Ascending aorta (tissue), 2 donors: ENCODE results near the gene GATAD2B. TPM values are rescaled to one million over a fixed set of nuclear protein-coding genes. Genes with fewer than 3 reads are reported as not detected.

ENCODE experiments used
- DNase-seq, 2 donors: peaks; one replicate each; pipeline ENCODE4 v3.0.0-alpha.2; 2019; ENCODE audit warnings: low spot score in 2 of 2
- H3K27ac ChIP-seq, 2 donors: fragments of 200-600 bp; sonication (generic); one replicate each; pipeline ENCODE4 v1.5.1; 2016 to 2017; ENCODE audit warnings: mild to moderate bottlenecking in 1 of 2
- H3K27me3 ChIP-seq: fragments of 200-600 bp; sonication (generic); one replicate; pipeline ENCODE4 v1.5.1; 2017
- H3K36me3 ChIP-seq, 2 donors: fragments of 200-600 bp; sonication (generic); one replicate each; pipeline ENCODE4 v1.5.1; 2016
- H3K4me1 ChIP-seq, 2 donors: fragments of 200-600 bp; sonication (generic); one replicate each; pipeline ENCODE4 v1.5.1; 2016 to 2017; ENCODE audit warnings: mild to moderate bottlenecking in 1 of 2
- H3K4me3 ChIP-seq, 2 donors: fragments of 200-600 bp; sonication (generic); one replicate each; pipeline ENCODE4 v1.5.1; 2016 to 2017; ENCODE audit warnings: mild to moderate bottlenecking in 1 of 2
- H3K9me3 ChIP-seq, 2 donors: fragments of 200-600 bp; sonication (generic); one replicate each; pipeline ENCODE4 v1.5.1; 2016
- CTCF ChIP-seq, 3 experiments: fragments of 200-600 bp in 2 of 3; fragments of 450-650 bp in 1 of 3; sonication (generic) in 2 of 3; IDR thresholded peaks; one replicate each; pipeline ENCODE4 v1.5.1; 2016 to 2019; ENCODE audit warnings: antibody characterized with exemption in 3 of 3, mild to moderate bottlenecking in 1 of 3, moderate library complexity in 1 of 3
- intact Hi-C: fragments of 100-400 bp; cut with DNase I; formaldehyde crosslinking; loops from one replicate; pipeline ENCODE4 v1.15.1; 2023
- total RNA-seq: library from RNA; depleted of rRNA; stranded (reverse); fragments of >200 nt; gene quantifications from one replicate; pipeline ENCODE4 v1.1.0, GENCODE V29; 2016

Gene GATAD2B
- total RNA-seq, 1 donor from 2014 or later = 9.5 TPM

DNA sequence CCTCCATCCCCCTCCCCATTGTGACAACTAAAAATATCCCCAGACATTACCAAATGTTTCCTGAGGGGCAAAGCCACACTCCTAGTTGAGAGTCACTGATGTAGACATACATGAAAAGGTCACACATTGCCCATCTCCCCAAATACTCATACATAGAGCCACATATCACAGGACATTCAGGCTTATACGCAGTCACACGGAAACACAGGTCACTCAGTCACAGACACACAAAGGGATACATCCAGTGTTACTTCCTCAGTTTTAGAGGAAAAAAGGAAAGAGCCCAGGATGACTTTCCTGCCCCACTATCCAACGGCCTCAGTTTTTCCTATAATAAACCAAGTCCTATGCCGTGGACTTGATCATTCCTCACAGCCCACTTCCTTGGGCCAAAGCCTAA lies 38.6 kb upstream of the GATAD2B start:
- peaks cover 10 to 14% of the 10 kb centered on the region in 2 donors for H3K36me3 ChIP-seq
- H3K4me1 ChIP-seq = peaks cover 24 to 39% of the 10 kb centered on the region in 2 donors
- H3K4me3 ChIP-seq = peak overlapping the region in 1 of 2 donors; percentile 75
- no peaks in the 10 kb centered on the region for H3K9me3 ChIP-seq
- DNase-seq = no peak
- intact Hi-C loops = loop anchor here (5.0 kb wide), 2 partner anchors 39 to 289 kb away; partner anchors contain the start of genes GATAD2B and ILF2
- H3K27ac ChIP-seq = peak overlapping the region; percentile 91 to 96
- no peak for TF ChIP-seq CTCF (IDR thresholded peaks at IDR 0.05)
- H3K27me3 ChIP-seq = no peaks in the 10 kb centered on the region

DNA sequence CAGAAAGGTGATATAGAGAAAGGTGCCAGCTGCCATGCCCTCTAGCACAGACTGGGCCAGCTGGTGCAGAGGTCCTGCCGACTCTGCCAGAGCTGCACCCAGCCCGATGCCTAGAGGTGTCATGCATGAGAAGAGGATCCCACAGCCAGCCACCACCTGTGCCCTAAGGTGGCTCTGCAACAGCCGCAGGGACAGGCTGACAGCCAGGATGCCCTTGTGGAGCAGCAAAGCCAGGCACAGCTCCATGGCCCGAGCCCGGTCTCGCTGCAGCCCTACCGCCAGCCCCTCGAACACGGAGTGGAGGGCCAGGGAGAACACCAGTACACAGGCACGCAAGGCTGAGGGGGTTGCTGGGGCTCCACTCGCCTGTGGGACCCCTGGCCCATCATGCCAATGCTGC lies 37.4 kb upstream of the GATAD2B start:
- Histone ChIP-seq H3K4me1 (peaks cover 24 to 41% of the 10 kb centered on the region in 2 donors), H3K36me3 (peaks cover 10 to 14% of the 10 kb centered on the region in 2 donors), H3K27ac (peak overlapping the region in 1 of 2 donors; percentile 97), H3K4me3 (no peak overlapping the region), H3K9me3 (no peaks in the 10 kb centered on the region), H3K27me3 (no peaks in the 10 kb centered on the region)
- no peak for DNase-seq
- TF ChIP-seq CTCF (IDR thresholded peaks at IDR 0.05) = no peak
- intact Hi-C loops = loop anchor here (5.0 kb wide), 2 partner anchors 38 to 288 kb away; partner anchors contain the start of genes GATAD2B and ILF2

GRCh38 chr1:153959454-153959853 lies 36.7 kb upstream of the GATAD2B start:
- DNase-seq = no peak
- H3K4me3 ChIP-seq = peak overlapping the region in 1 of 2 donors; percentile 97
- no peaks in the 10 kb centered on the region for H3K9me3 ChIP-seq
- intact Hi-C loops = no loop called here
- peaks cover 14 to 17% of the 10 kb centered on the region in 2 donors for H3K36me3 ChIP-seq
- TF ChIP-seq CTCF (IDR thresholded peaks at IDR 0.05) = no peak
- peak overlapping the region; percentile 91 to 97 for H3K27ac ChIP-seq
- no peaks in the 10 kb centered on the region for H3K27me3 ChIP-seq
- peaks cover 23 to 39% of the 10 kb centered on the region in 2 donors for H3K4me1 ChIP-seq

GRCh38 chr1:153958961-153959260 lies 36.1 kb upstream of the GATAD2B start:
- peaks cover 16 to 23% of the 10 kb centered on the region in 2 donors for H3K36me3 ChIP-seq
- DNase-seq = no peak
- H3K9me3 ChIP-seq = no peaks in the 10 kb centered on the region
- no peaks in the 10 kb centered on the region for H3K27me3 ChIP-seq
- intact Hi-C loops = loop anchor here (1.0 kb wide), 2 partner anchors 13 to 27 kb away; partner anchors contain the start of genes DENND4B and RAB13
- peak overlapping the region; percentile 91 to 97 for H3K27ac ChIP-seq
- H3K4me1 ChIP-seq = peaks cover 18 to 38% of the 10 kb centered on the region in 2 donors
- H3K4me3 ChIP-seq = peak overlapping the region; percentile 87 to 97
- no peak for TF ChIP-seq CTCF (IDR thresholded peaks at IDR 0.05)

- intact Hi-C loops = loop anchor here (1.0 kb wide), 2 partner anchors 12 to 28 kb away; partner anchors contain the start of genes DENND4B and RAB13
These were observed 35.6 kb upstream of the GATAD2B start, which contains the start of gene CRTC2 for GRCh38 chr1:153958111-153958960. Gene CRTC2 (minus strand): TSS chr1:153958612. CDS start chr1:153958497, 115 bp downstream.

More at GRCh38 chr1:153958111-153958960, 35.6 kb upstream of the GATAD2B start, which contains the start of gene CRTC2:
- Histone ChIP-seq H3K27me3 (no peaks in the 10 kb centered on the region), H3K9me3 (no peaks in the 10 kb centered on the region), H3K4me3 (peak within 1 kb of the TSS; percentile 87 to 97), H3K27ac (peak within 1 kb of the TSS; percentile 91 to 97), H3K36me3 (peaks cover 22 to 28% of the 10 kb centered on the region in 2 donors), H3K4me1 (peaks cover 17 to 38% of the 10 kb centered on the region in 2 donors)
- DNase-seq = peak; percentile 98 to 100
- no peak for TF ChIP-seq CTCF (IDR thresholded peaks at IDR 0.05)
